Mucosa of stomach (tissue), 1 donor: ENCODE measurements around the gene KLF1.

Source experiments
- H3K27me3 ChIP-seq: one replicate; pipeline ENCODE4 v1.7.0; 2013; ENCODE audit warnings: mild to moderate bottlenecking, low read length; ENCODE audit not compliant: control insufficient read depth, insufficient read depth
- H3K36me3 ChIP-seq: one replicate; pipeline ENCODE4 v1.7.0; 2013; ENCODE audit warnings: low read length; ENCODE audit not compliant: control insufficient read depth, insufficient read depth
- H3K4me1 ChIP-seq: one replicate; pipeline ENCODE4 v1.7.0; 2013; ENCODE audit warnings: mild to moderate bottlenecking, low read length; ENCODE audit not compliant: control insufficient read depth, insufficient read depth
- H3K4me3 ChIP-seq: one replicate; pipeline ENCODE4 v1.7.0; 2013; ENCODE audit warnings: low read length
- H3K9ac ChIP-seq: one replicate; pipeline ENCODE4 v1.7.0; 2013; ENCODE audit warnings: mild to moderate bottlenecking, low read length, moderate library complexity
- H3K9me3 ChIP-seq: one replicate; pipeline ENCODE4 v1.7.0; 2013; ENCODE audit warnings: mild to moderate bottlenecking, low read length, moderate library complexity; ENCODE audit not compliant: control insufficient read depth
- donor health status: Pancreatic carcinoma.

KLF1 gene

GRCh38 chr19:12838182-12838885 is 48.7 kb downstream of the KLF1 start, which contains the start of gene MAST1:
TSS of gene MAST1 (plus strand) at chr19:12838515. CDS start at chr19:12838573, 58 bp downstream.
- Histone ChIP-seq H3K9me3 (no peaks in the 10 kb centered on the region), H3K4me3 (no peak within 1 kb of the TSS), H3K36me3 (no peaks in the 10 kb centered on the region), H3K4me1 (peaks cover 22% of the 10 kb centered on the region), H3K27me3 (peaks cover 77% of the 10 kb centered on the region), H3K9ac (no peak within 1 kb of the TSS)

DNA sequence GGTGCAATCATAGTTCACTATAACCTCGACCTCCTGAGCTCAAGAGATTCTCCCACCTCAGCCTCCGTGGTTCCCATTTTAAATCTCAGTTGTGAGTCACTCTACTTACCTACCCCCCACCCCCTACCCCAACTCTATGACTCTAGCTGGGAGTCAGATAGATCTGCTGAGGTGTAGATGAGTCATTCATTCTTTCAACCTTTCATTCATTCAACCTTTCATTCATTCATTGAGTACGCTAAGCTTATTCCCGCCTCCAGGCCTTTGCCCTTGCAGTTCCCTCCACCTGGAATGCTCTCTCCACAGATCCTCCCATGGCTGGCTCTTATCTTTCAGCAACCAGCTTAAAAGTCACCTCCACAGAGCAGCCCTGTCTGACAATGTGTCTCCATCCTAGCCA is 49.8 kb downstream of the KLF1 start:
- Histone ChIP-seq H3K9me3 (no peaks in the 10 kb centered on the region), H3K9ac (no peak overlapping the region), H3K36me3 (no peaks in the 10 kb centered on the region), H3K4me1 (peaks cover 29% of the 10 kb centered on the region), H3K27me3 (peaks cover 87% of the 10 kb centered on the region), H3K4me3 (no peak overlapping the region)

DNA sequence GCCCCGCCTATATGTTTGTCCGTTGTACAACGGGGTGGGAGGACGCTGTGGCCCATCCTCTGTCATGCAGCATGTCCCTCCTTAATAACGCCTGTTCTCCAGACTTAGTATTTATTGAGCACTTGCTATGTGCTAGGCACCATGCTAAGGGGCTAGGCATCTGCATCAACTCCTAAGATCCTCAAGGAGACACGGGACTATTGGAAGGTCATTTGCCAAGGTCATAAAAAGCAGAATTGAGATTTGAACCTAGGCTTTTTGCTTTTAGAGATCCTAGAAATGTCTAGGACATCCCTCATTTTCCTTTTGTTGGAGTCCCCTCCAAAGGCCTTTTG is 50.5 kb downstream of the KLF1 start:
- Histone ChIP-seq H3K4me1 (peaks cover 26% of the 10 kb centered on the region), H3K27me3 (peaks cover 89% of the 10 kb centered on the region), H3K9me3 (no peaks in the 10 kb centered on the region), H3K4me3 (no peak overlapping the region), H3K9ac (no peak overlapping the region), H3K36me3 (no peaks in the 10 kb centered on the region)

- Histone ChIP-seq H3K9ac (no peak overlapping the region), H3K4me1 (peaks cover 18% of the 10 kb centered on the region), H3K36me3 (no peaks in the 10 kb centered on the region), H3K9me3 (no peaks in the 10 kb centered on the region), H3K4me3 (peak overlapping the region; percentile 4), H3K27me3 (peaks cover 81% of the 10 kb centered on the region)
Measured at GRCh38 chr19:12834976-12835757, 51.8 kb downstream of the KLF1 start.

DNA sequence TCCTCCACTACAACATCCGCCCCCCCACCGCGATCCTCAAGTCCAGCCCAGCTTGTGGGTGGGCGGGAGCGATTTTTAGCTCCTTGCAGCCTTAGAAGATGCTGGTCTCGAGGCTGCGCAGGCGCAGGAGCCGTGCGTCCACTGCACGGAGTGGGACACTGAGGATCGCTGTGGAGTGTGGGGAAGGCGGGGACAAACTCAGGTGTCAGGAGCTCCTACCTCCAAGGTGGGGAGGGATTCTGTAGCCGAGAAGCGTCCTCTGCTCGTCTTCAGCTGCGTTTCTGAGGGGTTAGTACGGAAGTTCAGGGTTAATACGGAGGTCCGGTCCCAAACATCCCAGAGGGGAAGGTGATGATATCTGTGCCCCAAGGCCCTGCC is 52.4 kb downstream of the KLF1 start, which contains the start of gene RTBDN:
Gene RTBDN (minus strand): TSS at position 14 of the 378 bp plus-strand sequence. CDS start 4,600 bp downstream, outside the sequence.
- peaks cover 76% of the 10 kb centered on the region for H3K27me3 ChIP-seq
- H3K9ac ChIP-seq, result no peak within 1 kb of the TSS
- H3K9me3 ChIP-seq, result no peaks in the 10 kb centered on the region
- peaks cover 18% of the 10 kb centered on the region for H3K4me1 ChIP-seq
- no peaks in the 10 kb centered on the region for H3K36me3 ChIP-seq
- H3K4me3 ChIP-seq, result no peak within 1 kb of the TSS
